Liver (tissue), 9 donors: ENCODE results near the gene DOCK10. TPM values are rescaled to one million over a fixed set of nuclear protein-coding genes. Genes with fewer than 3 reads are reported as not detected.

Source experiments
- DNase-seq: peaks from one replicate; pipeline ENCODE4 v3.0.0-alpha.2; 2017; ENCODE audit warnings: low spot score
- H3K27ac ChIP-seq, 2 donors: one replicate each; pipeline ENCODE4 v1.7.0; 2013; ENCODE audit warnings: inconsistent platforms in 2 of 2, low read length in 2 of 2, control low read depth in 1 of 2, low read depth in 1 of 2, mild to moderate bottlenecking in 1 of 2
- H3K27me3 ChIP-seq, 4 donors: one replicate each; pipeline versions ENCODE4 v1.6.1 to v1.7.0; 2013; ENCODE audit warnings: low read length in 3 of 4, inconsistent platforms in 1 of 4, mild to moderate bottlenecking in 1 of 4, moderate library complexity in 1 of 4; ENCODE audit not compliant: control insufficient read depth in 4 of 4, insufficient read depth in 4 of 4
- H3K36me3 ChIP-seq, 4 donors: one replicate each; pipeline versions ENCODE4 v1.6.1 to v1.7.0; 2013; ENCODE audit warnings: low read length in 3 of 4, mild to moderate bottlenecking in 3 of 4, low read depth in 1 of 4, moderate library complexity in 1 of 4; ENCODE audit not compliant: control insufficient read depth in 4 of 4, insufficient read depth in 3 of 4
- H3K4me1 ChIP-seq, 4 donors: one replicate each; pipeline versions ENCODE4 v1.6.1 to v1.7.0; 2013; ENCODE audit warnings: low read length in 3 of 4, mild to moderate bottlenecking in 3 of 4, moderate library complexity in 1 of 4; ENCODE audit not compliant: control insufficient read depth in 4 of 4, insufficient read depth in 4 of 4
- H3K4me3 ChIP-seq, 3 donors: one replicate each; pipeline versions ENCODE4 v1.6.1 to v1.7.0; 2013; ENCODE audit warnings: low read length in 3 of 3, control low read depth in 1 of 3, low read depth in 1 of 3, mild to moderate bottlenecking in 1 of 3
- H3K9ac ChIP-seq, 2 donors: one replicate each; pipeline ENCODE4 v1.7.0; 2013; ENCODE audit warnings: low read length in 2 of 2, mild to moderate bottlenecking in 2 of 2, moderate library complexity in 2 of 2, control low read depth in 1 of 2, low read depth in 1 of 2
- H3K9me3 ChIP-seq, 4 donors: one replicate each; pipeline versions ENCODE4 v1.6.1 to v1.7.0; 2013; ENCODE audit warnings: low read length in 3 of 4; ENCODE audit not compliant: control insufficient read depth in 4 of 4
- ATF3 ChIP-seq: IDR thresholded peaks from 2 replicates; pipeline ENCODE4 v1.6.1; 2016; ENCODE audit warnings: antibody characterized with exemption
- CTCF ChIP-seq: fragments of 150-350 bp; IDR thresholded peaks from 2 replicates; pipeline ENCODE4 v1.5.1; 2017; ENCODE audit warnings: improper control_type of control experiment, low read depth, low read length; ENCODE audit not compliant: missing input control
- EGR1 ChIP-seq, 2 donors: IDR thresholded peaks; 2 replicates each; pipeline ENCODE4 v1.6.1; 2016 to 2018; ENCODE audit warnings: antibody characterized with exemption in 2 of 2, low read depth in 2 of 2
- FOXA1 ChIP-seq: IDR thresholded peaks from 2 replicates; pipeline ENCODE4 v1.6.1; 2016; ENCODE audit warnings: antibody characterized with exemption
- FOXA2 ChIP-seq: IDR thresholded peaks from 2 replicates; pipeline ENCODE4 v1.6.1; 2016; ENCODE audit warnings: antibody characterized with exemption
- GABPA ChIP-seq, 2 donors: IDR thresholded peaks in 1 of 2; conservative IDR thresholded peaks in 1 of 2; 2 replicates each; pipeline ENCODE4 v1.6.1; 2016; ENCODE audit warnings: antibody characterized with exemption in 2 of 2, mild to moderate bottlenecking in 1 of 2, moderate library complexity in 1 of 2
- HNF4A ChIP-seq, 2 donors: conservative IDR thresholded peaks; 2 replicates each; pipeline ENCODE4 v1.6.1; 2016; ENCODE audit warnings: antibody characterized with exemption in 2 of 2, mild to moderate bottlenecking in 2 of 2
- HNF4G ChIP-seq: IDR thresholded peaks from 2 replicates; pipeline ENCODE4 v1.6.1; 2016; ENCODE audit warnings: antibody characterized with exemption
- JUND ChIP-seq, 2 donors: IDR thresholded peaks; 2 replicates each; pipeline ENCODE4 v1.6.1; 2016; ENCODE audit warnings: antibody characterized with exemption in 2 of 2
- MAX ChIP-seq: IDR thresholded peaks from 2 replicates; pipeline ENCODE4 v1.6.1; 2016; ENCODE audit warnings: antibody characterized with exemption
- NR2F2 ChIP-seq: IDR thresholded peaks from 2 replicates; pipeline ENCODE4 v1.6.1; 2016; ENCODE audit warnings: antibody characterized with exemption
- REST ChIP-seq: IDR thresholded peaks from 2 replicates; pipeline ENCODE4 v1.6.1; 2016; ENCODE audit warnings: antibody characterized with exemption, mild to moderate bottlenecking
- RXRA ChIP-seq, 2 donors: IDR thresholded peaks; 2 replicates each; pipeline ENCODE4 v1.6.1; 2017 to 2018; ENCODE audit warnings: antibody characterized with exemption in 2 of 2, mild to moderate bottlenecking in 1 of 2
- SP1 ChIP-seq: IDR thresholded peaks from 2 replicates; pipeline ENCODE4 v1.6.1; 2018; ENCODE audit warnings: antibody characterized with exemption, mild to moderate bottlenecking
- TAF1 ChIP-seq: conservative IDR thresholded peaks from 2 replicates; pipeline ENCODE4 v1.6.1; 2016; ENCODE audit warnings: antibody characterized with exemption, mild to moderate bottlenecking
- YY1 ChIP-seq: IDR thresholded peaks from 2 replicates; pipeline ENCODE4 v1.6.1; 2016; ENCODE audit warnings: antibody characterized with exemption, mild to moderate bottlenecking
- ZBTB33 ChIP-seq: IDR thresholded peaks from 2 replicates; pipeline ENCODE4 v1.6.1; 2016; ENCODE audit warnings: antibody characterized with exemption
- WGBS: extraction: QIAGEN DNeasy Blood & Tissue Kit; methylation state at CpG from one replicate; pipeline ENCODE4 v1.1.7; 2013; 5-methylcytosine and 5-hydroxymethylcytosine counted together
- polyA plus RNA-seq, 2 donors: library from polyadenylated mRNA; stranded (reverse) in 1 of 2; unstranded in 1 of 2; fragments of 200-250 nt in 1 of 2; fragments of >200 nt in 1 of 2; fragmentation: Nextera tagmentation in 1 of 2; extraction: Ambion mirVana in 1 of 2; gene quantifications; one replicate each; pipeline versions ENCODE4 v1.2.1 to v1.2.3, GENCODE V29; 2013 to 2015
- total RNA-seq, 2 donors: library from RNA; depleted of rRNA; stranded (reverse); fragments of >200 nt; gene quantifications; one replicate each; pipeline ENCODE4 v1.2.3, GENCODE V29; 2014
- donor health status: healthy.
- donor health status: healthy.
- donor health status: healthy.
- donor health status: healthy.
- donor health status: healthy.

The DOCK10 gene
- total and polyA plus RNA-seq, 4 donors = 1.2 to 15.3 (median 6.8) TPM

- Histone ChIP-seq H3K9ac (no peak overlapping the region), H3K36me3 (no peaks in the 10 kb centered on the region), H3K27me3 (no peaks in the 10 kb centered on the region), H3K9me3 (no peaks in the 10 kb centered on the region), H3K4me3 (no peak overlapping the region), H3K4me1 (no peaks in the 10 kb centered on the region), H3K27ac (no peak overlapping the region)
- TF ChIP-seq ZBTB33 = no peak
- TF ChIP-seq YY1 = no peak
- TF ChIP-seq HNF4A (conservative IDR thresholded peaks at IDR 0.05) = no peak
- no peak for TF ChIP-seq HNF4G
- no peak for TF ChIP-seq EGR1 (IDR thresholded peaks at IDR 0.05; ENCODE audit: low read depth in 2 of 2)
- no peak for TF ChIP-seq MAX
- no peak for DNase-seq
- 81% methylated on average over 2 of the region's 2 CpGs for WGBS
These were observed 28.5 kb upstream of the DOCK10 start for GRCh38 chr2:225070811-225071210.

- Histone ChIP-seq H3K9ac (no peak overlapping the region), H3K9me3 (no peaks in the 10 kb centered on the region), H3K4me3 (no peak overlapping the region), H3K36me3 (no peaks in the 10 kb centered on the region), H3K27me3 (no peaks in the 10 kb centered on the region), H3K27ac (no peak overlapping the region), H3K4me1 (no peaks in the 10 kb centered on the region)
- 25% methylated on average over 1 of the region's 1 CpG for WGBS
- TF ChIP-seq YY1 (no peak), ZBTB33 (no peak), SP1 (no peak), MAX (no peak), GABPA (IDR thresholded peaks at IDR 0.05 in 1 of 2, conservative IDR thresholded peaks at IDR 0.05 in 1 of 2) (no peak), FOXA2 (no peak), TAF1 (no peak), HNF4A (conservative IDR thresholded peaks at IDR 0.05) (no peak), REST (no peak), FOXA1 (no peak), NR2F2 (no peak), JUND (IDR thresholded peaks at IDR 0.05) (no peak), ATF3 (no peak), CTCF (no peak), RXRA (IDR thresholded peaks at IDR 0.05) (no peak), HNF4G (no peak)
- DNase-seq = no peak
These were observed 27.7 kb upstream of the DOCK10 start for GRCh38 chr2:225069966-225070365.
